ENCODE results near the gene CFP.
"Not testable (repeated sequence)": the region's sequence is repeated elsewhere in the genome, so short reads cannot be mapped to it uniquely, and the experiment has no call there.

CFP gene

DNA sequence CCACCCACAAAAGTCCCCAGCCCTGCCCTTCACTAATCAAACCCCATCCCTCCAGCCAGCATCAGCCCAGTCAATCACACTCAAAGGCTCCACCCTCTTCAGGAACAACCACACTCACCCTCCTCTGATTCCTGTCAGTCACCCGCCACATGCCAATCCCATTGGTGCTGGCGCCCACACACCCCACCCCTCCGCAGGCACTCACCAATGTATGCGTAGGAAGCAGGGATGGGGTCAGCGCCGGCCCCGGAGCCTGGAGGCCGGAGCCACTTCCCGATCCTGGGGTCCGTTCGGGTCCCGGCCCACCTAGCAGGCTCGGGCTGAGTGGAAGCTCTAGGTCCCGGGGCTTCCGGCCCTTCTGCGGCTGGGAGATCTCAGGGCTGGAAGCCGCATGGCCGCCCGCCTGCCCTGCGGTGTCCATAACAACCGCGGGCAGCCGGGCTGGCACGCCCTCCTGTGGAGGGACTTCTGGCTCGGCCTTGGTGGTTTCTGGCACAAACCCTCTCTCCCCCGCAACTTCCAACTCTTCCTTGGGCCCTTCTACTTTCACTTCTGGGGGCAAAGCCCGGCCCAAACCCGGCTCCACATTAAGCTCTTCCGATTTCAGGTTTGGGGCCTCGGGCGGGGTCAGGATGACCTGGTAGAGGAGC is 7.9 kb upstream of the CFP start:
- peak; percentile 40 for DNase-seq

DNA sequence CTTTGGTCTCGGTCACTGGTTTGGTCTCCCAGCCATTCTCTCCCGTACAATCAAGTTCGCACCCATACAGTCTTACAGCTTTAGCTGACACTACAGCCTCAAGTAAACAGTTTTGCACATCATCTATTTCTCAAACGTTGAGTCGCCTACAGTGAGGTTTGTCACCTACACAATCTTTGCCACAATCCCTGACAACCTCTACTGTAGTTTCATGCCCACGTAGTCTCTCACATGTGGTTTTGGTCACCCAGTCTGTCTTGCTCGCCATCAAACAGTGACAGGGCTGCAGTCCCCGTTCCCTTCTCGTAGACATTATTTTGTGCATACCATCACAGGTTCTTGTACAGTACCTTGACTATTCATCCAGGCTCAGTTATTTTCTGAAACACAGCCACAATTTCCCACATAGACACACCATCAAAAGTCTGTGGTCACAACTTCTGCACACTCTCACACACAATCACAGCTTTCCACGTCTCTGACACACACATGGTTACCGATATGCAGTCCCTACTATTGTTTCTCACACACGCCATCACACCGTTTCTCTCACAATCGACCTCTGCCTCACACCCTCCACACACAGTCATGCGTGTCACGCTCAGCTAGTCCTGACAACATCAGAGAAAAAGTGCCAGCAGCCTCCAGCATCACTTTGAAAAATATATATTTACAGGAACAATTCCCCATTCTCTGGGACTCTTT is 5.3 kb upstream of the CFP start:
- DNase-seq, result peak; percentile 22

DNA sequence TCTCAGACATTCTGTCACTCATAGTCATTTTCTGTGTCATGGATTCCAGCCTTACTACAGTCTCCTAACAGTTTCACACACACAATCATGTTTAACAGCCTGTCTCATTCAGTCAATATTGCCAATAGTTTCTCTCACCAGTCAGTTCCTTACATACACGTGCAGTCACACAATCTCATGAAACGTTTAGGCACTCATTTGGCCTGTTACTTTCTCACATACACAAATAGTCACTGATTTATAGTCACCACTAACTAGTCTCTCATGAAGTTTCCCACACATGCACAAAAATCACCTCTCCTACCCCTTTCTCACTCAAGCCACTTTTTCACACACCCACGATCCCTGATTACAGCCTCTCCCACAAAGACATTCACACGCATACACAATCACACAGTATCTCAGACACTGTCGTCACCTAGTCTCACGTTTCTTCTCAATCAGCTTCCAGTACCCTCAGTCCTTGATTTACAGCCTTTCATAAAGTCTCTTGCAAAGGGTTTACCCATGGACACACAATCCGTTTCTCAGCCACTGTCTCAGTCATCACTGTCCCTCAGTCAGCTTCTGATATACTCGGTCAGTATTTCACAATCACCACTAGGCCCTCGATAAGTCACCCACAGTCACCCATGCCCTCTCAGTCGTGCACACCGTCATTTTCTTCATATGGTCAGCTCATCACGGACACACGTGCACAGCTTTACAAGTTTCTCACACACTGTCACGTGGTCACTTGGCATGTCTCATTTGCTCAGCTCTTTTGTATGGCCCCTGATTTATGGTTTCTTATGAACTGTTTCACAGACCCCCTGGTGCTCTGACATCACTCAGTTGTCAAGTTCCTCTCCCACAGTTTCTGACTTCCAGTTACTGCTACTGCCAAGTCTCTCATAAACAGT is 4.2 kb upstream of the CFP start:
- DNase-seq, result no peak

DNA sequence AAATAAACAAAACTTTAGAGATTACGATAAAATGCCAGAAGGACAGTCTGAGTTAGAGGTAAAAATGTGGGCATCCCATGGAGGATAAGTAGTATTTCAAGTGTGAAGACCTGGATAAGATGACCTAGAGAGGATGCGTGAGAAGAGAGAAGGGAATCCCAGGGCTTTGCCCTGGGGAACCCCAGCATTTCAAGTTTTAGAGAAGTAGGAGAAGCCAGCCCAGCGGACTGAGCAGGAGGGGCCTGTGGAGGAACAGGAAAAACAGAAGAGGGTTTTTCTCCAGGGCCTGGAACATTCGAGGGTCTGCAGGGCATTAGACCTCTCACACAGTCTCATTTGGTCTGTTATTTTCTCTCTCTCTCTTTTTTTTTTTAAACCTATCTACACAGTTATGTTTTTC is 2.9 kb upstream of the CFP start:
- no peak for DNase-seq

DNA sequence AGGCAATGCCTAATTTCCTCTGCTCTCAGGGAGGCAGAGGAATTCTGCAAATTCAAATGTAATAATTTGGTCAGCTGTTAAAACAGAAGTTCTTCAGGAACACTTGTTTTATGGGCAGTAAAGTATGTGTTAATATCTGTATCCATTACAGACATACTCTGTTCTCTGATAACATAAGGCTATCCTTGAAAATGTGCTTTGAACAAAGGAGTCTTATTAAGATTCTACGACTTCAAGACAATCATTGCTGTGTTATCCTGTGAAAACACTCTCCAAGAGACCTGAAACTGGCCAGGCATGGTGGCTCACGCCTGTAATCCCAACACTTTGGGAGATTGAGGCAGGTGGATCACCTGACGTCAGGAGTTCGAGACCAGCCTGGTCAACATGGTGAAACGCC is 1.9 kb upstream of the CFP start:
- no peak for DNase-seq

DNA sequence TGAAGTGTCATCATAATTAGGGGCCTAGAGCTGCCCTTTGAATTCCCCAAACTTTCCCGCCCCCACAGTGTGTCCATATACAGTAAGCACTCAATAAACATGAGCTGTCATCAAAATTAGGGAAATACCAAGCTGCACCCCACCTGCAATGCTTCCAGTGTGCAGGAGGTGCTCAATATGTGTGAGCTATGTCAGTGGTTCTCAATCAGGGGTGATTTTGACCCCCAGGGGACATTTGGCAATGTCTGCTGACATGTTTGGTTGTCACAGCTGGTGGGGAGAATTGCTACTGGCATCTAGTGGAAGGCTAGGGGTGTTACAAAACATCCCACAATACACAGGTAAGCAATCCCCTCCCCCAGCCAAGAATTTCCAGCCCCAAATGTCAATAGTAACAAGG is 748 bp downstream of the CFP start:
- peak; percentile 26 for DNase-seq

DNA sequence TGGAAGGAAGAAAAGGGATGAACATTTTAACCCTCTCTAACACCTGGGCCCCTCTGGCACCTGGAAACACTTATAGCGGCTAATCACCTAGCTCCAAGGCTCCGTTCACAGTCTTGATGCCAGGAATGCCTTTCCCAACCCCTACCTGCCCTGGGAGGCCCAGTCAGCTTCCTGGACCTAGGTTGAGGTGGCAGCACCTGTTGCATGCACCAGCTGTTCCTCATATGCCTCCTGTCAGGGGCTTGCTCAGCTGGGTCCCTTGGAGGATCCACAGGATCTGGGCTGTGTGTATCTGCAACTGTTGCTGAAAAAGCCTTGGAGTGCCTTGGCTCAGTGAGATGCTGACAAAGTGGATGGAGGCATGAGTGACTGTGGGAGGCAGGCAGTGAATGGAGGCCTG is 4.4 kb downstream of the CFP start:
- DNase-seq, result no peak

DNA sequence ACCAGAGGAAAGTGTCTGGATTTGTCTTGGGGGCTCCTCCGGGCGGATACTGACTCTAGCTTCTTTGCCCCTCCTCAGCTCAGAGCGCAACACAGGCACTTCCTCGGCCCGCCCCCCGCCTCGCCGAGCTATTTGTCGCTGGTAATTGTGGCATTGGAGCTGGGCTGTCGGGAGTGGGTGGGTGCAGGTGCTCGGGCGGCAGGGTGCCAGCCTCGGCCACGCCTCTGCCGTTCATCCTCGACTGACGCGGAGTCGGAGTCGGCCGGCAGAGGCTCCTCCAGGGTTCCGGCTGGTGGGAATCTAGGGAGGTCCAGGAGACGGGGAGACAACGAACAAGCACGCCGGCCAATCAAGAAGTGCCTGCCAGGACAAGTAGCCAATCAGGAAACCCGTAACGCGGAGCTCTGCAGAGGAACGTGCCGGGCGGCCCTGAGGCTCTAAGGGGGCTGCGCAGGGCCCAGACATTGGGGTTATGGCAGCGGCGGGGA is 6.1 kb downstream of the CFP start:
- peak; percentile 53 for DNase-seq

DNA sequence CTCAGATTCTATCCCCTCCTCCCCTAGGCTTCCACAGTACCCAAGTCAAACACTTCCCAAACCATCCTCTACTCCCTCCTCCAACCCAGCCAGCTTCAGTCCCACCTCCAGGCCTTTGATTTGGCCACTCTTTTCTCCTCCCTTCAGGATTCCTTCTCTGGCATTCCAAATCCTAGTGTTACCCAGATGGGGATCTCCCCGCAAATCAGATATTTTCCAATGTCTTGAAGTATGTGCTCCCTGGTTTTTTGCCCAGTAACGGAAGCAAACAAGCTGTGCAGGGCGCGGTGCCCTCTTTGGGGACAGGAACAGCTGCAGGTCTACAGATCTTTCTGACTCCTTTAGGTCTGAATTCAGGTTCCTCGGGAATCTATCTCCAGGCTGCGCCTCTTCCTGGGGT is 7.9 kb downstream of the CFP start:
- no peak for DNase-seq

DNA sequence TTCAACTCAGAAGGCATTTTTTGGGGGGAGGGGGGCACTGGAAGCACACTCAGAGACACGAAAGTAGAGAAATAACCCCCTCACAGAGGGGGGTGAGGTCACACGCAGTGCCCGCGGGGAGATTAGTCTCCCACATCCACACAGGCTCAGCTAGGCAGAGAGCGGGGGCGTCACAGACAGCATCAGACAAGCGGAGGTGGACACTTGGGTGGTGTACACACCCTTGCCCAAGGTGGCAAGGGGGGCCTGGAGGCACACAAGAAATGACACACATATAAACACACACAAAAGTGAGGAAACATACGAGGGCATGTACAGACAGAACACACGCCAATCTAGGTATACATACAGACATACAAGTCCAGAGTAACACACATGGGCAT is 9.4 kb downstream of the CFP start:
- DNase-seq, result no peak

DNA sequence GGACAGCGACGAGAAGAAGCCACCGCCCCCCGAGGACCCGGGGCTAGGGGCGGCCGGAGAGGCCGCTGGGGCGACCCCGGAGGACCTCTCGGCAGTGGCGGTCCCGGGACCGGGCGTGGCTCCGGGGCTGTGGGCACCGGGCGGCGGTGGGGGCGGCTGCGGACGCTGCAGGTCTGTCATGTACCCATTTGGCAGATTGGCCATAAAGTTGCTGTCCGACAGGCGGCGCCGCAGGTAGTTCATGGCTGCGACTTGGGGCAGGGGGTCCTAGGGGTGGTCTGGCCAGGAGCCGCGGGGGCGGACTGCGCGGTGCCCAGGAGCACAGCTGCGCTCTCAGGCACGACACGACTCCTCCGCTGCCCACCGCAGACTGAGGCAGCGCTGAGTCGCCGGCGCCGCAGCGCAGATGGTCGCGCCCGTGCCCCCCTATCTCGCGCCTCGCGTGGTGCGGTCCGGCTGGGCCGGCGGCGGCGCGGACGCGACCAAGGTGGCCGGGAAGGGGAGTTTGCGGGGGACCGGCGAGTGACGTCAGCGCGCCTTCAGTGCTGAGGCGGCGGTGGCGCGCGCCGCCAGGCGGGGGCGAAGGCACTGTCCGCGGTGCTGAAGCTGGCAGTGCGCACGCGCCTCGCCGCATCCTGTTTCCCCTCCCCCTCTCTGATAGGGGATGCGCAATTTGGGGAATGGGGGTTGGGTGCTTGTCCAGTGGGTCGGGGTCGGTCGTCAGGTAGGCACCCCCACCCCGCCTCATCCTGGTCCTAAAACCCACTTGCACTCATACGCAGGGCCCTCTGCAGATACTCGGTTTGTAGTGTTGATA is 10.0 kb downstream of the CFP start, which contains the start of gene SYN1:
SYN1 (minus strand) TSS at position 372 of the 817 bp plus-strand sequence; CDS start at position 243, 129 bp downstream.
- peak; percentile 87 for DNase-seq

DNA sequence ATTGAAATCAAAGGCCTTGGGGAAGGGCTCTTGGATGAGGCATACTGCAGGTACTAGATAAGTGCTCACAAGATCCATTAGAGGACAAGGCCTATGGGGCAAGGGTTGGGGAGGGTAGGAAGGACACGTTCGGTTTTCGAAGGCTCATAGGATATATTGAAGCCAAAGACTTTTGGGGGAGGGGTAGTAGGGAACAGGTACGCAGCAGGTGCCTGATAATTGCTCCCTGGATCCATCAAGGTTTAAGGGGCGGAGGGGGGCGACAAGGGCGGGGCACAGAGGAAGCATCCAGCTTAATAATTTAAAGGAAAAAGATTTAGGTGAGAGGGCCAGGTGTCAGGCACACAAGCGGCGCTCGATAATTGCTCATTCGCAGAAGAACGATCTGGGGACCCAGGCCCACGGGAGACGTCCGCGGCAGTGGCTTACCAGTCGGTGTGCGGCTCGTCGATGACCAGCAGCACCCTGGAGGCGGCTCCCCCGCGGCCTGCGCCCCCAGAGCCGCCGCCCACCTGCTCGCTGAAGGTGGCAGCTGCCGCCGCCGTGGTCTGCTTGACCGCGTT is 10.7 kb downstream of the CFP start:
- DNase-seq, result no peak

DNA sequence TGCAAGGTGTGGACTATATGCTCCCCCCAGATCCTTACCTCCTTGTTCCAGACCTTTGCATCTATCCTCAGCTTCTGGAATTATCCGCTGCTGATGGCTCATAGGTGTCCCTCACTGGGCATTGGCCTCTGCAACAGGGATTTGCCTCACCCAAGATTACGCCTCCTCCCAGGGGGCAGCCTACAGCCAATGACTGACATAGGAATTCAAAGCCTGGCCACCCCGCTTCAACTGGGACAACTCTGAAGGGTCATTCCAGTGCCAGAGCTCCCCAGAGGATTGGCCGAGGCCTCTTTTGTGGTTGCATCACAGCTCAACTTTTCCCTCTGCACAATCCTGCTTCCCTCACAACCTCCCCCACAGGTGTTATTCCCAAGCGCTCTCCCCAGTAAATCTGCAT is 15.1 kb downstream of the CFP start:
- no peak for DNase-seq

DNA sequence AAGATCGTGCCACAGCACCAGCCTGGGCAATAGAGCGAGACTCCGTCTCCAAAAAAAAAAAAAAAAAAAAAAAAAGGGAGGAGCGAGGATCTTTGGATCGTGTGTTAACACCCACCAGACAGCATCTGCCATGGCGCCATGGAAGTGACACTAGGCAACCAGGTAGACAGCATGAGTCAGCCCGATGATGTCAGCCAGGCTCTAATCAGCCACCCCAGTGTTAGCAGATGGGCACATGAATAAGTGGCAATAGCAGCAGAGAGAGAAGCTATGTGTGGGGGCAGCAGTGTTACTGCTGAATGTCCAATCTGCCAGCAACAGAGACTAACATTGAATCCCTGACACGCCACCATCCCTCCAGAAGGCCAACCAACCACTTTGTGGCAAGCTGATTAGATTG is 16.6 kb downstream of the CFP start:
- DNase-seq, result no peak

DNA sequence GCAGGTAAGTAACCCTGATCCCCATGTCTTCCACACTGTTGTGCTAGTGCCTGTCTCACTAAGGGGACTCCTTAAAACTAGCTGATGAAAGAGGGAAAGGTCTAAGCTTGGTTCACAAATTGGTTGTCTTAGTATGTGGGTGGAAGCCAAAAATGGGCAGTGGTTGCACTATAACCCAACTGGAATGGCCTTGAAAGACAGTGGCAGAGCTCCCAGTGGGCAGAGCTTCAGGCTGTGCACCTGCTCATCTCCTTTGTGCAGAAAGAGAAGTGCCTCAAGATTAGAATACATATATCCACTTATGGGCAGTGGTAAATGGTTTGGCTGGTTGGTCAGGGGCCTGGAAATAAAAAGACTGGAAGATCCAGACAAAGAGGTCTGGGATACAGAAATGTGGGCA is 17.3 kb downstream of the CFP start:
- DNase-seq, result no peak

DNA sequence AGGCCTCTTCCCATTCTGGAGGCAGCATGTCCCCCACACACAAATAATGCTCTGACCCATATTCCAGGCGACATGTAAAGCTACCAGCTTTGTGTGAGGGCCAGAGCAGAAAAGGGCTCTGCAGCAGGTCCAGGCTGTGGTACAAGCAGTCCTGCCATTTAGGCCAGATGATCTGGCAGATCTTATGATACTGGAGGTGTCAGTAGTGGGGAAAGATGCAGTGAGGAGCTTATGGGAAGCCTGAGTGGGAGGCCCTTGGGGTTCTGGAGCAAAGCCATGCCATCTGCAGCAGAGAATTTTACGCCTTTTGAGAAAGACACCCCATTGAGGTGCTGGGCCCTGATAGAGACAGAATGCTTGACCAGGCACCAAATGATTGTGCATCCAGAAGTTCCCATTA is 17.8 kb downstream of the CFP start:
- DNase-seq, result no peak

DNA sequence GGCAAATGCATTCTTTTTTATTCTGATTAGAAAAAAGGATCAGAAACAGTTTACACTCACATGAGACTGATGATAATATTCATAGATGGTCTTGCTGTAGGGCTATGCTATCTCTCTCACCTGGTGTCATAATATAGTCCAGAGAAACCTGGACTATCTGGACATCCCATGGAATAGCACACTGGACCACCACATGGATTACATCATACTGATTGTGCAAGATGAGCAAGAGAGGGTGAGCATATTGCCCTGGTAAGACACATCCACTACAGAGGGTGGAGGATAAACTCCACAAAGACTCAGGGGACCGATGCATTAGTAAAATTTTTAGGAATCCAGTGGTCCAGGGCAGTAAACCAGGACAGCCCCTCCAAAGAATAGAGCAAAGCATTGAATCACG is 18.2 kb downstream of the CFP start:
- no peak for DNase-seq

DNA sequence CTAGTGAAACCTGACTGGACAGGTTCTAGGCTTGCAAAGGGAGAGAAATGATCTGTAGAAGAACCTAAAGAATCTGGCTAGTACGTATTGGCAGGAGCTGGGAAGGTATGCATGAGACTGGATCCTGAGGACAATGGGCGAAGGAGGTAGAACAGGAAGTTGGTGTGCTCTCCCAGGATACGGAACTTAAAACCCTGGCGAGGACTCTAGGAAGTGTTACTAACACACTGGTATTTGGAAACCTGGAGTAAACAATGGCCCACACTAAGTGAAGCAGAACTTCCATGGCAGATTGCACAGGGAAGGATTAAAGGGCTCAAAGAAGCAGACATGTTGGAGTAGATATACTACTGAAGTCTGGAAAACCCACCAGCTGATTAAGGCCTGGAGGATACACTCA is 19.2 kb downstream of the CFP start:
- DNase-seq, result no peak

DNA sequence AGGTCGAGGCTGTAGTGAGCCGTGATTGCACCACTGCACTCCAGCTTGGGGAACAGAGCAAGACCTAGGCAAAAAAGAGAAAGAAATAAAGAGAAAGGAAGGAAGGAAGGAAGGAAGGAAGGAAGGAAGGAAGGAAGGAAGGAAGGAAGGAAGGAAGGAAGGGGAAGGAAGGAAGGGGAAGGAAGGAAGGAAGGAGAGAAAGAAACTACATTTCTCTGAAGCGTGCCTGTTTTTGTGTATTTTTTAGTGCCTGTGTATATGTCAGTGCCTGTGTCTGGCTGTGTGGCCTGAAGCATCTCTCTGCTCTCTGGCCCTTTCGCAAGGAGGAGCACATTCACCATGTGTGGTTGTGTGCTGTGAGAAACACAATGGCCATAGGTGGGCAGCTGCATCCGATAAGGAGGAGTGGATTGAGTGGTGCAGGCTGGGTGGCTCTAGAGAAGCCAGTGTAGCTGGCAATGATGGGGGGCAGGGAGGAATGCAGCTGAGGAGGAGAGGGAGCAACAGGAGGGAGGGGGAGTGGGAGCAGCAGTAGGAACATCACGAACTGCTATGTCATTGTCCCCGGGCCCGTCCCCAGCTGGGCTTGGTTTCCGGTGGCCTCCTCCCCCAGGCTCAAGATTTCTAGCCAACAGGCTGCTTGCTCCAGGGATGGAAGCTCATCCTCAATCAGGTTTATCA is 21.5 kb downstream of the CFP start:
- no peak for DNase-seq

DNA sequence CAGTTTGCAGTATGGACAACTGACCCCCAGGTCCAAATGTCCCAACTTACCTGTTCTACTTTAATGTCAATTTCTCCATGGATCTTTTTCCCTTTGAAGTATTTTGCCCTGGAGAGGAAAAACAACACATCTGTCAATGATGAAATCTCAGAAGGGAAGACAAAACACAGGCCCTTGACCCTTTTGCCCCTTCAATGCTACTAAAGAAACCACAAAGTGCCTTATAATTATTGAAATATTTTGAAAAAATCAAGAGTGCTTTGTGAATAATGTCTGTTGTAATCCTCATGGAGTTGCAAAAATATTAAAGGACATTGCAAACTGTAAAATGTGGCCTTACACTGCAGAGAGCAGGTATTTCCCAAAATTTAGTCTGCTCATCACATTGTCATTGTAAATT is 22.6 kb downstream of the CFP start:
- no peak for DNase-seq

DNA sequence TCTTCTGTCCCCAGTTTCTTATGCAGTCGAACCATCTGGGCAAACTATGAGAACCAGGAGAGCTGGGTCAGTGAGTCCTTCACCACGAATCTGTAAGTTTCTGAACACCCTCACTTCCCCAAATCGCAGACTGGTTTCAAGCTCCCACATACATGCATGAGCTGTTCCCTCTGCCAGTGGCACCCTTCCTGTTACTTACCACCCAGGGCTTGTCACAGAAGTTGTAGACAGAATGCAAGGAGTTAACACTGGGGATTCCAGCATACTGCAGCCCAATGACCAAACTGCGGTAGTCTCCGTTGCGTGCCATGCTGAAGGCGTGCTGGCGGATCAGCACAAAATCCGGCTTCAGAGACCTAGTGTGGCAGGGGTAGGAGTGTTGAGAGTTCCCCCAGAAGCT is 24.7 kb downstream of the CFP start:
- no peak for DNase-seq

DNA sequence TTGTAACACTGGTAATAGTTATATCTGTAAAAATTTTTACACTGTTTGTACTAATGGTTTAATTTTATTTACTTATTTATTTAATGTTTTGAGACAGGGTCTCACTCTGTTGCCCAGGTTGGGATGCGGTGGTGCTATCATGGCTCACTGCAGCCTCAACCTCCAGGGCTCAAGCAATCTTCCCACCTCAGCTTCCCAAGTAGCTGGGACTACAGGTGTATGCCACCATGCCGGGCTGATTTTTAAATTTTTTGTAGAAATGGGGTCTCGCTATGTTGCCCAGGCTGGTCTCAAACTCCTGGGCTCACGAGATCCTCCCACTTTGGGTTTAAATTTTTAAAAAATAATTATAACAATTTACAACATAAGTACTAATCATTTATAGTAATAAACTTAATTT is 26.6 kb downstream of the CFP start:
- not testable (repeated sequence) for DNase-seq
